ENCODE results near the gene ADGB.

DNA sequence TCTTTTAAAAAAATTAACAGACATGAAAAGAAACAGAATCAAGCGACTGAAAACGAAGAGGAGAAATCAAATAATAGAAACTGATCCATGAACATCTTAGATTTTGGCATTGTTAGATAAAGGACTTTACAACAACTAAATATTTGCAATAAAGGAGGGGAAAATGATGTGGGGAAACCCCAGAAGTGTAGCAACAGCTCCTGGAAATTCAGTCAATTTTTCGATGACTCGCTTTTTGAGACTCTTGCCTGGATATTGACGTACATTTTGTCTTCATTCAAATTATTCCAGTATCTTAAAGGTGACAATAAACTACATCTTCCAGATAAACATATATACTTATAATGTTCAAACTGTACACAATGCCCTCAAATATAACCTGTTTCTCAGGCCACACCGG lies 44.1 kb downstream of the ADGB start:
- TF ChIP-seq, protein P1, sequence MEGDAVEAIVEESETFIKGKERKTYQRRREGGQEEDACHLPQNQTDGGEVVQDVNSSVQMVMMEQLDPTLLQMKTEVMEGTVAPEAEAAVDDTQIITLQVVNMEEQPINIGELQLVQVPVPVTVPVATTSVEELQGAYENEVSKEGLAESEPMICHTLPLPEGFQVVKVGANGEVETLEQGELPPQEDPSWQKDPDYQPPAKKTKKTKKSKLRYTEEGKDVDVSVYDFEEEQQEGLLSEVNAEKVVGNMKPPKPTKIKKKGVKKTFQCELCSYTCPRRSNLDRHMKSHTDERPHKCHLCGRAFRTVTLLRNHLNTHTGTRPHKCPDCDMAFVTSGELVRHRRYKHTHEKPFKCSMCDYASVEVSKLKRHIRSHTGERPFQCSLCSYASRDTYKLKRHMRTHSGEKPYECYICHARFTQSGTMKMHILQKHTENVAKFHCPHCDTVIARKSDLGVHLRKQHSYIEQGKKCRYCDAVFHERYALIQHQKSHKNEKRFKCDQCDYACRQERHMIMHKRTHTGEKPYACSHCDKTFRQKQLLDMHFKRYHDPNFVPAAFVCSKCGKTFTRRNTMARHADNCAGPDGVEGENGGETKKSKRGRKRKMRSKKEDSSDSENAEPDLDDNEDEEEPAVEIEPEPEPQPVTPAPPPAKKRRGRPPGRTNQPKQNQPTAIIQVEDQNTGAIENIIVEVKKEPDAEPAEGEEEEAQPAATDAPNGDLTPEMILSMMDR (IDR thresholded peaks at IDR 0.05; ENCODE audit: insufficient read depth, low read depth, low read length), result no peak
- no peak for TF ChIP-seq EZH2 (IDR thresholded peaks at IDR 0.05; ENCODE audit: insufficient read depth, low read length)
